Eye (tissue), 1 donor: ENCODE results near the gene SNAPC4.

Experiments used
- DNase-seq: peaks from one replicate; pipeline ENCODE4 v3.0.0-alpha.2; 2015

The SNAPC4 gene

DNA sequence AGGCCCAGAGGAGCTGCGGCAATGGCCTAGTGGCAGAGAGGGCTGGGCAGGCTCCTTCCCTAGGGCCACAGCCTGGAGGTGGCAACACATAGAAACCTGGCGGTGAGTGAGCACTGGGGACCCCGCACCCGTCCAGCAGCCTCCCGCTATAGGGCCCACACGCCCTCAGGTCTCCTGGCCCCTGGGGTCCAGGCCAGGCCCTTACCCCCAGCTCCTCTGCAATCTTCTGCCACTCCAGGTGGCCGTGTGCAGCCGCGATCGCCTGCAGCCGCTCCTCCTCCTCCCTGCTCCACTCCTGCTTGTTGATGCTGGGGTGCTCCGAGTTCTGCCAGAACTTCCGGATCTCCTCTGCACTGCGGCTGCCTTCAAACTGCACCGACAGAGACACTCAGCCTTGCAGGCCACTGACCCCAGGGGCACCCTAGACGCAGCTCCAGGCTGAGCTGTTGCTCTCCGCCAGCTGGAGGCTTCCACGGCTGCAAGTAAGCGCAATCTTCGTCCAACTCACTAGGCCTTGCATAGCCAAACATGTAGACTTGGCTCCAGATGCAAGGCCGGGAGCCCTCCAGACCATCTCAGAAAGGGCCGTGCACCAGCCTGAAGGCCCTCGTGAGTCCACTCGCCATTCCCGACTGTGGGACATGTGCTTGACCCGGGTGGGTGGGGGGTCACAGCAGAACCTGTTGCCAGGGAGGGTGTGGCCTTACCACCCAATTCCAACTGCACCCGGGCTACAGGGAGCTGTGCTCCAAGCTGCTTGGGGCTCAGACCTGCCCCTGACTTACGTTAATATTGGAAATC is 8.0 kb downstream of the SNAPC4 start:
- no peak for DNase-seq

DNA sequence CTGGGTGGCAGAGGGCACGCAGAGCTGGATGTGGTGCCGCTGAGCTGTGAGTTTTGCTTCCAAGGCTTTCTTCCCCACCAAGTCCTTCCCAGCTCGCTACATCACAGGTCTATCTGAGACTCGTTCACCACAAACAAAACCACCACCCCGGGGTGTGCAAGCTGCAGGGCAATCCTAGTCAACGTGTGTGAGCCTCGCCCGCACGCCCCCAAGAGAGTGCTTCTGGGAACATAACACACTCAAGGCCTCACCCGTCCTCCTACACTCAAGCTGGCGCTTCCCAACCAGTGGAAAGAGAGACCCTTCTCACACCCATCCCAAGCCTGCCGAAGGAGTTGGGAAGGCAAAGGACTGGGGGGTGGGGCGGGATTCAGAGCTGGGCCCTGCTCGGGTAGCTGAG is 10.6 kb downstream of the SNAPC4 start:
- no peak for DNase-seq

DNA sequence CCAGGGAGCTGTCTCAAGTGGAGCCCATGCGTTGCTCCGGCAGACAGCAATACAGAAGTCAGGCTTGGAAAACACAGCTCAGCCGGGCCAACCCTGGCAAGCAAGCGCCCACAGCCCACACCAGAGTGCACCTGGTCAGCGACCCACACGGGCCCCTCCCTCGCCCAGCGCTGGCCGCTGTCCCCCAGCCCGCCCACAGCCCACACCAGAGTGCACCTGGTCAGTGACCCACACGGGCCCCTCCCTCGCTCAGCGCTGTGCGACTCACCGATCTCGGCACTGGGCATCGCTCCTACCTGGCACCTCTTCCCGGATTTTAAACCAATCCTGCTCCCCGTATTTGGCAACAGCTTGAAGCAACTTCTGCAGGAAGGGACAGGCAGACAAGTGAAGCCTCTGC is 12.8 kb downstream of the SNAPC4 start:
- no peak for DNase-seq

DNA sequence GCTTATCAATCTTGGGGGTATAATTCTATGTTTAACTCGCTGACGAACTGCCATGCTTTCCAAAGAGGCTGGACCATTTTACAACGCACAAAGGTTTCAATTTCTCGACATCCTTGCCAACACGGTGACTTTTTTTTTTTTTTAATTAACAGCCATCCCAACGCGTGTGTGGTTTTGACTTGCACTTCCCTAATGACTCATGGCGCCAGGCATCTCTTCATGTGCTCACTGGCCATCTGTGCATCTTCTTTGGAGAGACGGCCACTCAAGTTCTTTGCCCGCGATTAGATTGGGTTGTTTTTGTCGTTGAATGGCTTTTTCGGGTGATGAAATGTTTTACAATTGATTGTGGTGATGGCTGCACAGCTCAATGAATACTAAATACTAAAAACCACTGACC is 14.0 kb downstream of the SNAPC4 start:
- no peak for DNase-seq

DNA sequence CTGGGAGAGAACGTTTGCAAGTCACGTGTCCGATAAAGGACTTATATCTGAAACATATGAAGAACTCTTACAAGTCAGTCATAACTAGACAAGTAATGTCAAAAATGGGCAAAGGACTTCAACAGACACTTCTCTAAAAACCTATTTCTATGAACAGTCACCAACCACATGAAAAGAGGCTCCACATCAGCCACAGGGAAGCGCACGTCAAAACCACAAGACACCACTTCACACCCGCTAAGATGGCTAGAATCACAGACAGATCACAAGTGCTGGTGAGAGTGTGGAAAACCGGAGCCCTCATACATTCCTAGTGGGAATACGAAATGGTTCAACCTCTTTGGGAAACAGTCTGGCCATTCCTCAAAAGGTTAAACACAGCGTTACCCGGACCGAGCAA is 15.0 kb downstream of the SNAPC4 start:
- no peak for DNase-seq

DNA sequence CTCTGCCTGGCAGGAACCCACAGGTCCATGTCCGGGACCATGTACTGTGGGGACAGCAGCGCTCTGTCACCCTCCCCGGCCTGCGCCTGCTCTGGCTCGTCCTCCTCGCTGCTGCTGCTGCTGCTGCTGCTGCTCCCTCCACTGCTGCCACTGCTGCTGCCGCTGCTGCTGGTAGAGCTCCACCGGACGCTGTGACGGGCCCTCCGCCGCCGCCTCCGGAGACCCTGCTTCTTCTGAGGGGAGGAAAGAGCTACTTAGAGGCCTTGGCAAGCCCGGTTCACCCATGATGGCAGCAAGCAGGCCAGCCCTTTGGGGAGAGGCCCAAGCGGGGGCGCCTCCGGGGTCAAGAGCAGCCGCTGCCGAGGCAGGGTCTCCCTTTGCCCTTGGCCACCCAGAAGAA is 16.5 kb downstream of the SNAPC4 start:
- DNase-seq = no peak

DNA sequence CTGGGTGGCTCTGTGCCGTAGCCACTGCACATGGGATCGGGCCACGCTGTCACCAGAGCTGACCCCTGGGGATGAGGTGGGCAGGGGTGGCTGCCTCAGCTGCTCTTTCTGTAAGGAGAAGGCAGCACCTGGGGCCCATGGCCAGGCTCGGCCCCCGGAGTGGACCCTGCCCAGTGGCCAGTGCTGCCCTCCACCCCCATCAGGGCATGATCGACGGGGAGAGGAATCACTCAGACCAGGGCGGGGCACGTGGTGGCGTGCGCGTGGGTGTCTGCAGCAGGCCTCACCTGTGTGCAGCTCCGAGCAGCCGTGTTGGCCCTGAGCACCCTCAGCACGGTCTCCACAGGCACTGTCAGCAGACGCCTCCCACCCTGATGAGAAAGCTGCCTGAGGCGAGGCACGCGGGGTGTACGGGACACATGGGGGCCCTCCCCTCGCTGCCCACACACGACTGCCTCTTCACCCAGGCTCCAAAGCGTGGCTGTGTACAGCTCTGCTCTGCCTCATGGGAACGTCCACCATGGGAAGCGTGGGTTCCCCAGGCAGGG is 17.9 kb downstream of the SNAPC4 start:
- DNase-seq = no peak

DNA sequence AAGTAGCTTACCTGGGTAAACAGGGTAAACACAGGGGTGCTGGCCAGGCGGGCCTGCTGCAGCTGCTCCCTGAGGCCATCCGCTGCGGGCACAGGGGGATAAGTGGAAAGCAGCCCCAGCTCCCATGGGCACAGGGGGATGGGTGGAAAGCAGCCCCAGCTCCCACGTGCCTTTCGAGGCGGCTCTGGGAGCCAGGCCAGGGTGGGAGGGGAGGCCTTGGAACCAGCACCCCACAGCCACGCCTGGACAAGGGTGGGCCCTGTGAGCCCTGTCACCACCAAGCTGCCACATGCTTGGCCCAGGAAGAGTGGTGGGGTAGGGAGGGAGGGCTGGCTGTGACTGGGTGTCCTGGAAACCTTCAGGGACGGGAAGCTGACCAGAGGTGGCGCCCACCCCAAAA is 18.7 kb downstream of the SNAPC4 start:
- no peak for DNase-seq

DNA sequence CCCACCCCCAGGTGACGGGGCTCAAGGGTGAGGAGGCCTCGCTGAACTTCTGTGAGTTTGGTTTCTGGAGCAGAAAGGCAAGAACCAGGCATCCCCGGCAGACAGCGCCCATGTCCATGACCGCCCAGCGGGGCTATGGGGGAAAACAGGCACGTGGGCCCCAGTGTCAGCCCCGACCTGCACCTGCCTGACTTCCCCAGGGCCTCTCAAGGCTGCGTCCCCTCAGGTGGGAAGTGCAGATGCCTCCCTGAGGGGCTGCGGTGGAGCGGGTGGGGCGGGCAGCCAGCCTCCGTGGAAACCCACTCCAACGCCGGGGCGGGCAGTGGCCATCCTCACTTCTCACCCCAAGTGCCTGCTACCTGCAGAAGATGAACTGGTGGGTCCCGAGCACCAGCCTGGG is 19.6 kb downstream of the SNAPC4 start:
- no peak for DNase-seq

DNA sequence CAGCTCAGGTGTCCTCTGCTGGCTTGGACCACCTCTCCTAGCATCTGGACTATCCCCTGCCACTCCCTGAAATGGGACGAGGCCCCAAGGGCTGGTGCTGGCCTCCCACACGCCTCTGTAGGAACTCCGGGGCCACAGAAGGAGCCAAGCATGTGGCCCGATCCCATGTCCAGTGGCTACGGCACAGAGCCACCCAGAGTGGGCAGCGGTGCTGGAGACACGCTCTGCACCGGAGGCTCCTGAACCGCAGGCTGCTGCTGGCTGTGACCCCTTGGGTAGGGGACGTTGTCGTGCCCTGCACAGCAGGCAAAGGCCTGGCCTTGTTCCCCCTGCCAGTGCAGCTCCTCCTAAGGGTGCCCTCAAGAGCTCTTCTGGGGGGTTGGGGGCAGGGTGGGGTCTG is 20.1 kb downstream of the SNAPC4 start:
- no peak for DNase-seq

DNA sequence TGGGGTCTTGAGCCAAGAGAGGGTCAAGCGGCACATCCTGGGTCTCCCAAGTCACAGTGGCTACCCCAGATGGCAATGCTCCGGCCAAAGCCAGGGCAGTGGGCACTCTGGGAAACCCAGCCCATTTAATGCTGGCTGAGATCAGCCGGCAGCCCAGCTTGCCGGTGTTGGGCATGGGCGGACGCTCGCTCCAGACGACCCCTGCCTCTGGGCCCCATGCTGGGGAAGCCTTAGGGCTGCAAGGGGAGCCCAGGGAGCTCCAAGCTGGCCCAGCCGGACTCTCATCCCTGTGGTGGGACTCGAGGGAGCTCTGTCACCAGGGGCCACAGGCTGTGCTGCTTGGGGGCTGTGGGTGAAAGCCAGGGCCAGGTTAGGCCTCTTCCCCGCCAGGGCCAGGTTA is 20.6 kb downstream of the SNAPC4 start:
- no peak for DNase-seq

DNA sequence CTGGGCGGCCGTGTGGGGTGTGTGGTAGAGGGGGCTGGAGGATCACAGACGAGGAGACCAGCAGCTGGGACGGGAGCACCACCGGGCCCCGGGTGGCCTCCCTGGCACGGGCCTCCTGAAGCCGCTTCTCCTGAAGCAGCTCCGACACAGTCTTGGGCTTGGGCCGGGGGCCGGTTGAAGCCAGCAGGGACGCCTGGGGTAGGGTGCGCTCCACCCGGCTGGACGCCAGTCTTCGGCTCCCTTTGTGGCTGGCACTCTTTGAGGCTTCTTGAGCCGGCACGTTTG is 21.0 kb downstream of the SNAPC4 start:
- no peak for DNase-seq

DNA sequence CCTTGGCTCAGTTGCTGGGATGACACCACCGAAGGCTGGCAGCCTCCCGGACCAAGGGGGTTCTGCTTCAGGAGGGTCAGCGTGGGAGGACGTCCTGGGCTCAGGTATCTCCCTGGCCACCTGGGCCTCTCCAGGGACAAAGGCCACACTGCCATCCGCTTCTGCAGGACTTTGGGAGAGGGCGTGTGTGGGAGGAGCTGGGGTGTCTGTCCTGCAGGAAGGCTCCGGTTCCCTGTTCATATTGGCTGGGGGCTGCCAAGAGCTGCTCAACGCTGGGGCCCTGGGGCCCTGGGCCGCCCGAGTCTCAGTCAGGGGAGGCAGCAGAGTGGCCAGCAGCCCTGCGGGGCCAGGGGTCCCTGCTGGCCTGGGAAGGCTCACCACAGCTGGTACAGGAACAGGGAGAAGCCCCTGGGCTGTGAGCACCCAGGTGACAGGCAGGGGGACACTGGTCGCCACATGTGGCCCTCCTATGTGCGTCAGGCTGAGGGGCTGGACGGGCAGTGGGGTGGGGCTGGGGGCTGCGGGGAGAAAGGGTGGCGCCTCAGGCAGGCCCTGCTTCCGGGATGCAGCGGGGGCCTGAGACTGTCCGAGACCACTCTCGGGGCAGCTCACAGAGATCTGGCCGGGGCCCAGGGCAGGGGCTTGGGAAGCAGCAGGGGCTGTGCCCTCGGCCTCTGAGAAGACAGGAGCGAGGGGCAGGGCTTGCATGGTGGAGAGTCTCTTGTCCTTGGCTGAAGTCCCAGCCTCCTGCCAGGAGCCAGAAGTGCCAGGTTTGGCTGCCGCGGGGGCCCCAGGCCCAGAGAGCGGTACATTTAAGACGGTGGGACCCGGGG is 21.6 kb downstream of the SNAPC4 start:
- DNase-seq = no peak

DNA sequence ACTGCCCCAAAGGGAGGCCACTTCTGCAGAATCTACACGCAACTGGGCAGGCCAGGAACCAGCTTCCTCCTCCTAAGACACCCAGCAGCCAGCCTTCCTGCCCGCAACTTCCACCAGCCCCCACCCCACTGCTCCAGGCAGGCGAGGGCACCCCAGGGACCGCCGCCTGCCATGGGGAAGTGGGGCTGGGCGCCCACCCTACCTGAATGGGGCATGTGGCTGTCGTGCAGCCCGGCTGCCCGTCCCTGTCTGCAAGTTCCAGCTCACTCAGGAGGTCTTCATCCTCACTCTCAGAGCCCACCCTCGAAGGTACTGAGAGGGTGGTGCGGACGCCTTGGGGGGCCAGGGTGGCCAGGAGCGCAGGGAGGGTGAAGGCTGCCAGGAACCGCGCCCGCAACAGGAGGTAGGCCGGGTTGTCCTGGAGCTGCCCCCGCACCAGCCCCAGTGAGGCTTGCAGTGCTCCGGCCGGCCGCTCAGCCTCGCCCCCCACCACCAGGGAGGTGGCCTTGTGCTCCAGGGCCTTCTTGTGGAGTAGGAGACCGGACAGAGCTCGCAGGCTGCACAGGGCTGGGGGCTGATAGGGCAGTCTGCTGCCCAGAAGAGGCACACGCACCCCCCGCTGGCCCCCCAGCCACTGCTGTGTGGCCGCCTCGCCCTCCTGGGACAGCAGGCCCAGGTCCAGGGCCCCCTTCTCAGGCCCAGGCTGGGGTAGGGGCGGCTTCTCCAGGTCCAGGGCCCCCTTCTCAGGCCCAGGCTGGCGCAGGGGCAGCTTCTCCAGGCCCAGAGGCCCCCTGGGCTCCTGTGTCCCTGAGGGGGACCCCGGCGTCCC is 22.4 kb downstream of the SNAPC4 start:
- no peak for DNase-seq

DNA sequence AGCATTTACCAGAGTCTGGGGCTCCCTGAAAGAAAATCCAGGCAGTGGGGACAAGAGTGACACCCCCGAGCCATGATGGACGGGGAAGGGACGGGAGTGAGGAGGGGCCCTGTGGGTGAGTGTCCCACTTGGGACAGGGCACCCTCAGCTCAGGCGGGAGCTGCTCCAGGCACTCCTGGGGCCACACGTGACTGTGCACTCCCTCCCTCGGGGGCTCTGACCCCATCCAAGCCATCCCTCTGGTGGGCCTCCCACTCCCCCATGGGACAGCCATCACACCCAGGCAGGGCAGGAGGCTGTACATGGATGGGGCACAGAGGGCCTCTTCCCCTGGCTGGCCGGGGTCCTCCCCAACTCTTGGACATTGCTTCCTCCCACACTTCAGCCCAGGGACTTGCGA is 23.5 kb downstream of the SNAPC4 start:
- no peak for DNase-seq

DNA sequence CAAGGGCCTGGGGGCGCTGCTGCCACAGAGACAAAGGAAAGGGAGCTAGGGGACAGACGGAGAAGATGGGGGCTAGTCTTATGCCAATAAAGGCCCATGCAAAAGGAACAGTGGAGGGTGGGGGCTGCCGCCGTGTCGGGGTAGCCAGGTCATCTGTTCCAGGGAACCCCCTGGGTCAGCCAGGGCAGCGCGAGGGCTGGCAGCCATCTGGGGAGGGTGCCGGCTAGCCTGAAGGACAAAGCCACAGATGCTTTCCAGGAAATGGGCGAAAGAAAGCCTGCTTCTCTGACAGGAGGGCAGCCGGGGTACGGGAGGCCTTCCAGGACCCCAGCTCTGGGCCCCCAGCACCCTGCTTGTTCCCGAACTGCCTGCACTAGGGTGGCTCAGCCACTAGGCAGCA is 24.9 kb downstream of the SNAPC4 start:
- DNase-seq = no peak

DNA sequence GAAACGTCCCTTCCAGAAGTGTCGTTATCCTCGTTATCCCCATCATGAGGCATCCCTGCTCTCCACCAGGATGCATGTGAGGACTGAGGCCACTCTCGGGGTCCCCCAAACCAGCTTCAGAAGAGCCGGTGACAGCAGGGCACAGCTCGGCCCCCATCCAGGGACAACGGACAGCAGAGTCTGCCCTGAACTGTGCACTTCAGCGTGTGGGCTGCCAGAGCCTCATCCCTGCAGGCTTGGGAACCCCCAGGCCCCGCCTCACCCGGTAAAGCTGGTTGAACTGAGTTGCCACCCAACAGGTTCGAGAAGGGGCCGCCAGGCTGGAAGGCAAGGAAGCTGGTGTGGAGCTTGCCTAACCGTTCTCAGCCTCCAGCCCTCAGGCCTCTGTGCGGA is 25.8 kb downstream of the SNAPC4 start:
- DNase-seq = no peak

DNA sequence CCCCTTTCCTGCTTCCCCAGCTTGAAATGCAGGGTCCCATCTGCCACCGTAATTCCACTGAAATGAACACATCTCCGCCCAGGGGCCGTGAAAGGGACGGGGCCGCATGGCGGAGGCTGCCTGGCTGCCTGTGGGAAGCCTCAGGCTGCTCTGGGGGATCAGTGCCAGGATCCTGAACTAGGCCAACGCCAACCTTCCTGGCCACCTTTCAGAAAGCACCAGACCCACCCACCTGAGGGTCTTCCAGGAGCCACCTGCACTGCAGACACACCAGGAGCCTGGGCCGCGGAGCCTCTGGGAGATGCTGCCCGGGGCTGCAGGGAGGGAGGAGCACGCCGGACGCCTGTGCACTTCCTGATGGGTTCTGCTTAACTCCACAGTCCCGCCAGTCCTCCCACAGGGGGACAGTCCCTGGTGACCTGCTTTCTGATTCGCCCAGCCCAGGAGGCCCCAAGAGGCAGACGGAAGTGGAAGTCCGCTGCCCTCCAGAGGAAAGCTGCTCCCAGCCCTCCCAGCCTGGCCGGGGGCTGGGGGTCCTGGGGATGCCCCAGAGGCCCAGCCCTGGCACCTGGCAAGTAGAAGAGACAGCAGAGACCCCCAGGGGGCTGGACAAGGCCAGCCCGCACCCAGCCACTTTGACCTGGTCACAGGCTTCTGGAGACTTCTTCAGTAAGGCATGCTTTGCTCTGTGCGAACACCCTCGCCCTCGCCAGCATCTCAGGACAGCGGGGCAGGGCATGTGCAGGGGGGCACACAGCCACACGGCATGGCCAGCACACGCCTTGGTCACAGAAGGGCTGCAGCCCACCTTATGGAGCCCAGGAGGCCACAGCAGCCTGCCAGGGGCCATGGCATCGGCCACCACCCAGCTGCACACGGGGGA is 26.4 kb downstream of the SNAPC4 start, which contains the start of gene CARD9:
Gene CARD9, minus strand, starts transcription at position 370 of the 883 bp plus-strand sequence. CDS start 1,591 bp downstream, outside the sequence.
- peak; percentile 74 for DNase-seq

DNA sequence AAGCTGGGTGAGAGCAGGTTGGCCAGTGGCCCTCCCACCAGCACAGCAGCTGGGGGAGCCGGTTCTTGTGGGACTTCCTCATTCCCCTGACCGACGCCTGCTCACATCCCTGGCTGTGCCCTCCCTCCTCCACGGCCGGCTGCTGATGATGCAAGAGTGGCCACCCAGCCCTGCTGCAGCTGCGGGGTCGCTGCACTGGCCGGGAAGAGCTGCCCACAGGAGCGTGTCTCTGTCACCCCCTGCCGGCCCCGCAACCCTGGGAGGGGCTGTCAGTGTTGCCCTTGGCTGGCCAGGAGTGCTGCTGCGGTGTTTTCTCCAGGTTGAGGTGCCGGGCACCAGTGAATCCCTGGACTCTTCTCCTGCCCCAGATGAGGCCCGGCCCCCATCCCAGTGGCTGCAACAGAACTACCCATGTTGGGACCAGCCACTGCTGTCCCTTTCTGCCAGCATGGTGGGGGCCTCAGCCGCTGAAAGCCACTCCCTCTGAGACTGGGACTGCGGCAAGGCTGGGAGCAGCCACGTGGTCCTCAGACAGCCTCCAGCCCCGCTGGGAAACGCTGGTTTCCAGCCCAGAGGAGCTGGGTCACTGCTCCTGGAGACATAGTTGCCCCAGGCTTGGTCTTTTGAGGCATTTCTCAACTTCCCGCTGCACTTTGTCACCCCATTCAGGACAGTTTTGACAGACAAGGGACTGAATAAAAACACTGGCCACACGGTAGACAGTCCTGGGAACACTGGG is 27.2 kb downstream of the SNAPC4 start:
- peak; percentile 76 for DNase-seq

DNA sequence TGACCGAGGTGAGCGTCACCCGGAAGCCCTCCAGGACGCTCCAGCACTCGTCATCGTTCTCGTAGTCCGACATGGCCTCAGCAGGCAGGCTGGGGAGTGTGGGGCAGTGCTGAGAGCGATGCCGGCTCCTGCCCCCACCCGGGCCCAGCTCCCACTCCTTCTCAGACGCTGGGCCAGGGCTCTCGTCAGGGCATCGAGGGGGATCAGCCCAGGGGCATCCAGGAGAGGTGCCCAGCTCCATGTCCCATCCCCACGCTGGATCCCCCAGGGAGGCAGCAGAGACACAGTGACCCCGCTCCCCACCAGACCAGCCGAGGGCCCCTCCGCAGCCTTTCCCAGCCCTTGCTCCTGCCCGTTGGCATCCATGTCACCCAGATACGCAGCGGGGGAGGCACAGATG is 28.0 kb downstream of the SNAPC4 start:
- DNase-seq = no peak

DNA sequence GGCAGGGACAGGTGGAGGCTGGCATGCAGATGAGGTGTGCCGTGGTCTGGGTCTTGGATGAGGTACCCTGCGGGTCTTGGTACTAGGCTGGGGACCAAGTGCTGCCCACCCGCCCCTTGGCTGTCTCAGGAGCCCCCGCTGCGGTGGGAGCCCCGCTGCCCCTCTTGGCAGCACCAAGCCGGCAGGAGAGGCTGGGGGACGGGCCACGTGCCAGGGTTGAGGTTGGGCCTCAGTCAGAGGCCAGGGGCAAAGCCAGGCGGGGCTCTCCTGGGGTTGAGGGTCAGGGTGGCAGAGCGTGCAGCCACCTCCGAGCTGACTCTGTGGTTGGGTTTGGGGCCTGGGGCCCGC is 28.5 kb downstream of the SNAPC4 start:
- no peak for DNase-seq
